Measurements from ENCODE around the gene FHOD1. TPM values are rescaled to one million over a fixed set of nuclear protein-coding genes. Genes with fewer than 3 reads are reported as not detected.

FHOD1 gene
- total and polyA plus RNA-seq, 2 of the 4 experiments (the other 2 are of a cell fraction): 13.8 to 64.0 TPM

GRCh38 chr16:67265834-67266233 is 18.6 kb upstream of the FHOD1 start:
- H2AK5ac ChIP-seq (ENCODE audit: low read depth, low read length): 0 out of 2 replicates have a peak overlapping the region, but pooled peaks have one; percentile 20
- no peak overlapping the region for H3K18ac ChIP-seq (ENCODE audit: low read depth, low read length)
- H3K23ac ChIP-seq (ENCODE audit: low read depth, low read length): no peak overlapping the region
- no peak overlapping the region for H4K8ac ChIP-seq (ENCODE audit: low read depth in 2 of 2, low read length in 2 of 2)
- no peaks in the 10 kb centered on the region; a peak in 1 of 4 replicates for H3K79me1 ChIP-seq (ENCODE audit: low read depth in 1 of 2, low read length in 2 of 2)
- TF ChIP-seq POLR2A (IDR thresholded peaks at IDR 0.05; ENCODE audit: low read depth, low read length): no peak
- H3K9me3 ChIP-seq (ENCODE audit: control insufficient read depth, insufficient read depth, low read length): no peaks in the 10 kb centered on the region
- peaks cover 8% of the 10 kb centered on the region for H3K4me1 ChIP-seq (ENCODE audit: control insufficient read depth, insufficient read depth, low read length)
- WGBS, 2 experiments (ENCODE audit: extremely low coverage in 2 of 2, insufficient read length in 1 of 2): 67% methylated on average over 1 of the region's 8 CpGs; no CpG with 5 or more reads in 1 of the 2 experiments
- intact Hi-C loops (cut with micrococcal nuclease) (no loop called here), dilution Hi-C loops (cut with HindIII; ENCODE audit: low sequenced_read_pairs, unreplicated experiment) (no loop called here), in situ Hi-C loops (cut with MboI; ENCODE audit: low sequenced_read_pairs) (no loop called here)
- ATAC-seq (ENCODE audit: low read depth) (no peak), DNase-seq (no peak)
- H4K20me1 ChIP-seq (ENCODE audit: insufficient read depth, low read length): no peaks in the 10 kb centered on the region
- H4K5ac ChIP-seq (ENCODE audit: low read depth, low read length): no peak overlapping the region
- H3K56ac ChIP-seq (ENCODE audit: extremely low read depth, insufficient read depth, low read length): no peak overlapping the region
- no peak overlapping the region for H3K4me3 ChIP-seq (ENCODE audit: insufficient read depth, low read depth, low read length)
- H2BK20ac ChIP-seq (ENCODE audit: low read depth, low read length): no peak overlapping the region
- H3K27ac ChIP-seq (ENCODE audit: insufficient read depth, low read length): no peak overlapping the region
- H3K14ac ChIP-seq (replicated peaks; ENCODE audit: low read depth, low read length): no peak overlapping the region
- no peak overlapping the region; the same call in 1 of the 2 replicates for H4K91ac ChIP-seq (ENCODE audit: insufficient read depth, low read depth, low read length)
- no peak overlapping the region for H3K9ac ChIP-seq (ENCODE audit: low read depth, low read length)
- H3K36me3 ChIP-seq (ENCODE audit: control insufficient read depth, insufficient read depth, low read length): peaks cover under 1% of the 10 kb centered on the region; the same call in 1 of the 2 replicates
- H3K4me2 ChIP-seq (ENCODE audit: low read depth, low read length): no peak overlapping the region
- peak overlapping the region; percentile 49; the same call in 1 of the 3 replicates for H2BK15ac ChIP-seq (ENCODE audit: low read depth, low read length)
- no peaks in the 10 kb centered on the region for H3K27me3 ChIP-seq (ENCODE audit: control insufficient read depth, insufficient read depth, low read length)
- no peak overlapping the region for H2AFZ ChIP-seq (replicated peaks; ENCODE audit: low read length, poor library complexity)
- H2BK5ac ChIP-seq (ENCODE audit: low read depth, low read length, poor library complexity, severe bottlenecking): no peak overlapping the region
- H2BK120ac ChIP-seq (ENCODE audit: low read depth, low read length): 0 out of 2 replicates have a peak overlapping the region, but pooled peaks have one; percentile 19
- no TSS peak for BruUV-seq (replicated peaks)
- H3K9me1 ChIP-seq (ENCODE audit: insufficient read depth, low read length): peaks cover 10% of the 10 kb centered on the region; the same call in 1 of the 2 replicates
- peak overlapping the region; percentile 7; the same call in 1 of the 2 replicates for H3K4ac ChIP-seq (ENCODE audit: low read depth, low read length)
- POLR2A ChIA-PET (ENCODE audit: unreplicated experiment): no interaction called here
- H2AK9ac ChIP-seq (replicated peaks; ENCODE audit: low read depth, low read length, poor library complexity): no peak overlapping the region
- CTCF ChIA-PET: interaction anchor here (1.1 kb wide), 1 partner anchor 73 kb away, joined by 4 read pairs; no protein-coding TSS in a partner anchor
